Astrocyte of the spinal cord (primary cell): ENCODE data around the gene STXBP1.
A peak's percentile ranks its signal among the peaks of the same experiment; 100 is the strongest.

ENCODE experiments used
- DNase-seq: peaks from one replicate; pipeline ENCODE4 v3.0.0; 2011; ENCODE audit warnings: low read depth, low spot score
- H3K4me3 ChIP-seq: 2 replicates; pipeline ENCODE4 v1.5.1; 2011; ENCODE audit warnings: low read depth, mild to moderate bottlenecking, low read length, moderate library complexity
- in situ Hi-C: cut with HindIII; loops from 2 replicates; pipeline ENCODE4 v1.10.0; 2017; ENCODE audit warnings: low sequenced_read_pairs
- TF ChIP-seq, protein P1 (sequence below): IDR thresholded peaks from 2 replicates; pipeline ENCODE4 v1.5.1; 2012; ENCODE audit warnings: low read depth, mild to moderate bottlenecking, low read length, inconsistent platforms

The STXBP1 gene

DNA sequence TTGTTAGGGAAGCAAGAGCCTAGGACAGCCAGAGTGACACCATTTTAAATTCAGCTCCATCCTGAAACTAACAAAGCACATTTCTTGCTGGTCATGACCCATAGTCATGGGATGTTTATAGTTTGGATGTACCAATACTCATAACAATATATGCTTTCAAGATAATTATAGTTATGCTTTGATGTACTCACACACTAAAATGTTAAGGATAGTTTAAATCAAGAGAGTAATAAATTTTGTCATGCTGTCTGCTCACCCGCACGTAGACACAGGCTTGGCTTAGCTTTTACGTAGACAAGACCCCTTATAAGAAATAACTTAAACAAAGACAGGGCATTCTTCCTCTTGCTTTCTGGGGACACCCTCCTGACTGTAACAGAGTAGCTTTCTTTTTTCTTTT is 8.9 kb upstream of the STXBP1 start:
- TF ChIP-seq, protein P1, sequence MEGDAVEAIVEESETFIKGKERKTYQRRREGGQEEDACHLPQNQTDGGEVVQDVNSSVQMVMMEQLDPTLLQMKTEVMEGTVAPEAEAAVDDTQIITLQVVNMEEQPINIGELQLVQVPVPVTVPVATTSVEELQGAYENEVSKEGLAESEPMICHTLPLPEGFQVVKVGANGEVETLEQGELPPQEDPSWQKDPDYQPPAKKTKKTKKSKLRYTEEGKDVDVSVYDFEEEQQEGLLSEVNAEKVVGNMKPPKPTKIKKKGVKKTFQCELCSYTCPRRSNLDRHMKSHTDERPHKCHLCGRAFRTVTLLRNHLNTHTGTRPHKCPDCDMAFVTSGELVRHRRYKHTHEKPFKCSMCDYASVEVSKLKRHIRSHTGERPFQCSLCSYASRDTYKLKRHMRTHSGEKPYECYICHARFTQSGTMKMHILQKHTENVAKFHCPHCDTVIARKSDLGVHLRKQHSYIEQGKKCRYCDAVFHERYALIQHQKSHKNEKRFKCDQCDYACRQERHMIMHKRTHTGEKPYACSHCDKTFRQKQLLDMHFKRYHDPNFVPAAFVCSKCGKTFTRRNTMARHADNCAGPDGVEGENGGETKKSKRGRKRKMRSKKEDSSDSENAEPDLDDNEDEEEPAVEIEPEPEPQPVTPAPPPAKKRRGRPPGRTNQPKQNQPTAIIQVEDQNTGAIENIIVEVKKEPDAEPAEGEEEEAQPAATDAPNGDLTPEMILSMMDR = no peak
- no peak for DNase-seq
- in situ Hi-C loops = no loop called here
- H3K4me3 ChIP-seq = no peak overlapping the region

DNA sequence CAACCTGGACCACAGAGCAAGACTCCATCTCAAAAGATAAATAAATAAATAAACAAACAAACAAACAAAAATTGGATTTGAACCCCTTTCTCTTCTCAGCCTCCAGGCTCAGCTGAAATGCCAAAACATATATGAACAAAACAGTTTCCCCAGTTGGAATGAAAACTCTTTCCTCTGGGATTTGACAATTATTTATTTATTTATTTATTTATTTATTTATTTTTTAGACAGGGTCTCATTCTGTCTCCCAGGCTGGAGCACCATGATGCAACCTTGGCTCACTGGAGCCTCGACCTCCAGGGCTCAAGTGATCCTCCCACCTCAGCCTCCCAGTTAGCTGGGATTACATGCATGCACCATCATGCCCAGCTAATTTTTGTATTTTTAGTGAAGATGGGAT is 6.0 kb upstream of the STXBP1 start:
- TF ChIP-seq, protein P1 = no peak
- in situ Hi-C loops = no loop called here
- H3K4me3 ChIP-seq = no peak overlapping the region
- no peak for DNase-seq

DNA sequence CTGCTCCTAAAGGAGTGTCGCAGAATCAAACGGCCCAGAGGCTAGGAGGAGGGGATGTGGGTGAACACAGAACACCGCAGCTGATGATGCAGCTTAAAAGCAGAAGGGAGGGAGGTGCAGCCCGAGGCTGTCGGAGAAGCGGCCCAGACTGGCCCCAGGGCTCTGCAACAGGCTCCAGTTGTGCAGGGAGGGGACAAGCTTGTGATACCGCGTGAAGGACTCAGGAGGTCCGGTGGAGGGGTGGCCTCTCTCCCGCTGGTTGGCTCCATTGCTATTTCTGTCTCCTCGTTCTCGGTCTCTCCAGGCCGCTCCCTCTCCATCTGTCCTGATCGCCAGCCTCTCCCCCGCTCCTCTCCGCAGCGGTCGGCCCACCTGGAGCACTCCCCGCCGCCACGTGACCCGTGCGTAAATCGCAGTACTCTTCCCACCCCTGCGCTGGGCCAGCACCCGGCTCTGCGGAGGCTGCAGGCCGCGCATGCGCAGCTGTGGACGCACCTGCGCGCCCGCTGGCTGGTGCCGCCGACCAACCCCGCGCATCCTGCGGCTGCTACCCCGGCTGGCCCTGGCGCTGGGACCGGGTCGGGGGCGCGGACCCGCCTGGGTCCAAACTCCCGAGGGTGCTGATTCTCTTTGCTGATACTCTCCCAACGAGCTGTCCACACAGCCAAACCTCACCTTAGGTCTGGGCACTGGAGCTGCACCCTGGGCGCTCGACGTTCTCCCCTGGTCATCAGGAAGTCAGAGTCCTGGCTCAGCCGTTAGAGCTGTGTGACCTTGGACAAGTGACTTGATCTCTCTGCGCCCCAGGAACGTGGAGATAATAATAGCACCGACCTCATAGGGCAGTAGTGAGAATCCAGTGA is 3.7 kb upstream of the STXBP1 start:
- in situ Hi-C loops = no loop called here
- TF ChIP-seq, protein P1 = no peak
- H3K4me3 ChIP-seq = peak overlapping the region; percentile 30
- no peak for DNase-seq

DNA sequence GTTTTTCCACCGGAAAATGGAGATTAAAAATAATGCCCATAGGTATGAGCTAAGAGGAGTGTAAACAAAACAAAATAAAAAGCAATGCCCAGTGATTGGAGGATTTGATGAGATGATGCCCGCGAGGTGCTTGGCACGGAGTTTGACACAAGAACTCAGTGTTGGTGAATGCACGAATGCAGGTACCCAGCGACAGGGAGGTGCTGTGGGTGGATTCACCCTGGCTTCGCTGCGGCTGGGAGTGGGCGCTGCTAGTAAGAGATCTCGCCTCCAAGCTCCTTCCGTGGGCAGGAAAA is 526 bp upstream of the STXBP1 start:
- H3K4me3 ChIP-seq = peak overlapping the region; percentile 60
- no peak for DNase-seq

DNA sequence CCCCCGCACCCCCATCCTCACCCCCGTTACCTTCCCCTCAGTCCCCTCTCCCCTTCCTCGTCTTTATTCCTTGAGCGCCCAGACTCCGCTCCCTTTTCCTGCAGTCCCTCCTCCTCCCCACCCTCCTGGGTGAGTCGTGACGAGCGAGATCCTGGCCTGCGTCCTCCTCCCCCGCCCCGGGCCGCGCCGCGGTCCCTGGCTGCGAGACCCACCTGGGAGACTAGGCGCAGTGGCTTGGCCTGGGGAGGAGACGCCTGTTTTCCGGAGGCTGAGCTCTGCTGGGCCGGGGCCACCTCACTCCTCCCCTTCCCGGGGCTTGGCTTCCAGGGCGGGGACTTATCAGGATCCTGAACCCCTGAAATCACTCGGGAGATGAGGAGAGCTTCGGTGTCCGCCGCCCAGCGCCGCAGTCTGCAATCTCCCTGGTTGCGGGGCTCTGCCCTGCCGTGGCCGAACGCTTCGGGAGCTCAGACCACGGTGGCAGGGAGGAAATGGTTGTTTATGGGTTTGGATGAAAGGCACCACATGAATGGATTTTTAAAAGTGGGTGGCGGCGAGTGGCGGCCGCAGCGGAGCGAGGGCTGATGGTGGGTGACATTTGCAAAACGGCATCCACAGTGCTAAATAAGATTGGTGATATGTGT is 984 bp downstream of the STXBP1 start:
- in situ Hi-C loops = no loop called here
- TF ChIP-seq, protein P1 = no peak
- H3K4me3 ChIP-seq = peak overlapping the region; percentile 74
- DNase-seq = peak; percentile 59

More for the DNA sequence above, 526 bp upstream of the STXBP1 start:
- TF ChIP-seq, protein P1 = no peak
- in situ Hi-C loops = no loop called here

DNA sequence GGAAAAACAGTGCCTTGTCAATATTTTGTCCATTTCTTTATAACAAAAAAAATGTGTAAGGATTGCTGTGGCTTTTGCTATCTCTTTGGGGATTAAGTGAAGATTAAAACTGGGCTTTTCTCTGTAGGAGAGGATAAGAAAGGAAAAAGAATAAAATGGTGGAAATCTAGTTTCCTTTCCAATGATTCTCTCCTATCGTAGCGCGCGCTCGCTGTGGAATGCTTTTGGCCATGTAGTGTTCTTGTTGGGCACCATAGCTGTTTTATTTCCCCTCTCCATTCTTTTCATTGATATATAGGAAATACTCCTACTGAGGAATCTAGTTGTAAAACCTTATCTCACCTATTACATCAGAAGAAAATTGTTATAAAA is 1.5 kb downstream of the STXBP1 start:
- in situ Hi-C loops = no loop called here
- H3K4me3 ChIP-seq = peak overlapping the region; percentile 74
- TF ChIP-seq, protein P1 = no peak
- DNase-seq = no peak
